GM21737 (cell line): ENCODE data around the gene PDE9A.
"Not testable (repeated sequence)": the region's sequence is repeated elsewhere in the genome, so short reads cannot be mapped to it uniquely, and the experiment has no call there.

Source experiments
- ATAC-seq: cut with Tn5 transposase; IDR thresholded peaks from one replicate; pipeline ENCODE4 v1.9.1; 2021; ENCODE audit warnings: mild to moderate bottlenecking, moderate library complexity; ENCODE audit not compliant: unreplicated experiment

Gene PDE9A

DNA sequence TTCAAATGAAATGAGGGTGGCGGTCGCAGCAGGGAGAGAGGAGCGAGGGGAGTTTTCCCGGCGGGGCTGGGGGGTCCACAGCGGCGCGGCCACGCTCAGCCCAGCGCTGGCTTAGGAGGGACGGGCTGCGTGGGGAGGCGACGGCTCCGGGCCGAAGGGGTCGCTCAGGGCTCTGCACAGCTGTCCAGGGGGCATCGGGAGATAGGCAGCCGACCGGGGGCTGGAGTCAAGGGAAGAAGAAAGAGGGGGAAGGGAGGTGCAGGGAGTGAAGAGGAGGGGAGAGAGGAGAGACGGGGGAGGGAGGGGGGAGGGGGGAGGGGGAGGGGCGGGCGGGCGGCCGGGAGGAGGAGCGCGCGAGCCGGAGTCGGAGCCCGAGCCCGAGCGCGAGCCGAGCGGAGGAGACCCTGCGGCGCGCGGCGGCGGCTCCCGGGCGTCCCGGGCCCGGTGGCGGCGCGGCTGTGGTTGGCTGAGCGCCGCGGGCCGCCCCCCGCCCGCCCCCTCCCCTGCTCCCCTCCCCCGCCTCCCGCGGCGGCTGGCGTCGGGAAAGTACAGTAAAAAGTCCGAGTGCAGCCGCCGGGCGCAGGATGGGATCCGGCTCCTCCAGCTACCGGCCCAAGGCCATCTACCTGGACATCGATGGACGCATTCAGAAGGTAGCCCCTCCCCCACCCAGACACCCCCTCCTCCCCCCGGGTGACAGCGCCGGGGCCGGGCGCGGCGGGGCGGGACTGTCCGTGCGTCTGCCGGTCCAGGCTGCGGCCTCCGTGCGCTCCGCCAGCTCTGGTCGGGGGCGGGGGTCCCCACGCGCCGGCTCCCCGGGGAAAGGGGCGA lies at the start of gene PDE9A:
Gene PDE9A (plus strand): TSS at position 391 of the 831 bp plus-strand sequence. CDS start 194 bp downstream, at position 585.
- no peak for ATAC-seq

DNA sequence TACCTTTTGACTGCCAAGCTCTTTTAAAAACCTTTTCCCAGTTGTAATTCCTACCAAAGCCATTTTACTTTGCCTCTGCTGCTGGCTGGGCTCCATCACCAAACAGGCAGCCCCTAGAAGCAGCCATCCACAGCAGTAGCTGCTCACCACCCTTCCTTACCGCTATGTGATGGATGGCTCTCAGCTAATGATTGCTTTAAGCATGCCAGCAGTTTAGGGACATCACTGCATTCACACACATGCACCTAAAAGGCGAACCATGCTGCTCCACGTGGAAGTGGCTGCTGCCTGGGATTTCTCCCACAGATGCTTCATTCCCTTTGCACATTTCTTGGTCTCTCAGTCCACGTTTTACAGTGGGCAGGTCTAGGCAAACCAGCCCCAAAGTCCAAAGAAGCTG lies 46.3 kb upstream of the PDE9A start:
- no peak for ATAC-seq

DNA sequence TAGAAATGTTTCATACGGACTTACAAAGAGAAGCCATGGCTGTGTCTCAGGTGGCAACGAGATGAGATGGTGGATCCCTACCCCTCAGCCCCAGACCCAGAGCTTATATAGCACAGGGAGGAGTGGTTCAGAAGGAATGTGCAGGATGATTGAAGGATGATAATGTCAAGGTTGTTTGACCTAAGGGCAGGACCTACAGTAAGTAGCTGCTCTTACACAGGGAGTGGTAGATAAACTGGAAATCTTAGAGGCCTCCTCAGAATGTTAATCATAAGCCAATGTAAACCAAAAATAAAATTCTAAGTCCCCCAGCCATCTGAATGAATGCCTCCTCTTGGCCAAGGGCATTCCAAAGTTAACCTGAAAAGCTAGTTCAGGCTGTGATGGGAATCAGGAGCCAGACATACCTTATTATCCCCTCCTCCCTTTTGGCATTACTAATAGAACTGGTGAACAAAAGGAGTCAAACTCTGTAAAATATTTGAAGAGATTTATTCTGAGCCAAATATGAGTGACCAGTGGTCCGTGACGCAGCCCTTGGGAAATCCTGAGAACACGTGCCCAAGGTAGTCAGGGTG lies 45.8 kb upstream of the PDE9A start:
- no peak for ATAC-seq

DNA sequence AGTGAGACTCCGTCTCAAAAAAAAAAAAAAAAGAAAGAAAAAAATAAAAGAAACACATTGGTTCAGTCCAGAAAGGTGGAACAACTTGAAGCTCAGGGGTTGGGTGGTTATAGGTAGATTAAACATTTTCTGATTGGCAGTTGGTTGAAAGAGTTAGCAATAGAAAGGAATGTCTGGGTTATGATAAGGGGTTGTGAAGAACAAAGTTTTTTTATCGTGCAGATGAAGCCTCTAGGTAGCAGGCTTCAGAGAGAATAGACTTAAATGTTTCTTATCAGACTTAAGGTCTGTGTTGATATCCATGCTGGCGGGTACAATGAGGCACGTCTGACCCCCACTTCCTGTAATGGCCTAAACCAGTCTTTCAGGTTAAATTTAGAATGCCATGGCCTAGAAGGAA lies 45.0 kb upstream of the PDE9A start:
- ATAC-seq, result no peak

DNA sequence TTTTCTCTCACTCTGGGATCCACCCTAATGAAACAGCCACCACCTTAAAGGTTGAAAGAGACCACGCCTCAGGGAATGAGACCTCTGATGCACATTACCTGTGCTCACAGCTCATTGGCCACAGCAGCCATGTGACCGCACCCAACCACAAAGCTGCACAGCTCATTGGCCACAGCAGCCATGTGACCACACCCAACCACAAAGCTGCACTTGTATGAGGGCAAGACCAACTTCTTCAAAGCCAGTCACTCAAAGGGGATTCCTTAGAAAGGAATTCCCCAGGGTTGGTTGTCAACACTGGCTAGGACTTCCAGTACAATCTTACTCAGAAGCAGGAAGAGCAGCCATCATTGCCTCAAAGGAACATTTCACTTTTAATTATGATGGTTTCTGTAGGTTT lies 43.6 kb upstream of the PDE9A start:
- no peak for ATAC-seq

DNA sequence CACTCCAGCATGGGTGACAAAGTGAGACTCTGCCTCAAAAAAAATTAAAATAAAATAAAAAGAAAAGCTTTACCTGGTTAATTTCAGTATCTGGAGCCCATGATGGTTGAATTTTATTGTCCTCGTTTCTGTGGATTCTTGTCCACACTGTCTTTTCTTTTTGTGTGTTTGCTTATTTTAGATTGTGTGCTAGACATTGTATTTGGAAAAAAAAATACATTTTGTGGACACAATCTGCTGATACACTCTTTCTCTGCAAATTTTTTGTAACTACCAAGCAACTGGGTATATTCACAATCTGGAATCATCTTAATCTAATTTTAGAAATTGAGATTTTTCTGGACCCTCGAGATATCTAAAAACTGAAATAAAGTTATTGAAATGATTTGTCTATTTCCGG lies 41.6 kb upstream of the PDE9A start:
- ATAC-seq, result no peak

DNA sequence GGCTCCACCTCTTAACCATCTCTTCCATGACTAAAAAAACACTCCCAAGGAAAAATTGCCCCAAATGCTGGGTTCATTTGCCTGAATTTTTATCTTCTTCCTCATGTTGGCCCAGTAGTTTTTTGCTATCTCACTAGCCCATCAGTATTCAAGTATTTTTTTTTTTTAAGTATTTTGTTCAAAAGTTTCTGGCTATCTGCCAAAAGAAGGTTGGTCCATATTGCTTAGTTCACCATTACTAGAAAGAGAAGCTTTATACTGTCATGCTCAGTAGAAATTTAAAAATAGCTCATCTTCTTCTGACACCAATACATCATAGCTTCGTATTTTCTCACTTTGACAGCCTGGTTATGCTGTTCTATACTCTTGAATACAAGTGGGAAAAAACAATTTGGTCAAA lies 41.0 kb upstream of the PDE9A start:
- ATAC-seq, result no peak

DNA sequence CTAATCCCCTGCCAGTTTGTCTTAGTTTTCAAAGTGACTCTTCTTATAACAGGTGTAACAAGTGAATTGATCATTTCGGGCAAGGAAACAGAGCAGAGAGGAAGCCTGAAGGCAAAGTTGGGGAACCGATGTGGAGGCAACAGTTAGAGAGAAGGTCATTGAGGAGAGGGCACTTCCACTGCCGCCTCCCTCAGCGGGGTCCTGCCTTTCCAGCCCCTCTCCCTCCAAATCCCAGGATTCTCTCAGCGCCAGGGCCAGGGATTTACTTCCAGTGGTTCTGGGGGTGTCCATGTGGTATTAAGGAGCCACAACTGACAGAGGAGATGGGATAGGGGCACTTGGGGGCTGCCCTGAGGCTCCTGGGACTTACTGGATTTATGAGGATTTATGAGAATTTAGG lies 39.7 kb upstream of the PDE9A start:
- no peak for ATAC-seq

DNA sequence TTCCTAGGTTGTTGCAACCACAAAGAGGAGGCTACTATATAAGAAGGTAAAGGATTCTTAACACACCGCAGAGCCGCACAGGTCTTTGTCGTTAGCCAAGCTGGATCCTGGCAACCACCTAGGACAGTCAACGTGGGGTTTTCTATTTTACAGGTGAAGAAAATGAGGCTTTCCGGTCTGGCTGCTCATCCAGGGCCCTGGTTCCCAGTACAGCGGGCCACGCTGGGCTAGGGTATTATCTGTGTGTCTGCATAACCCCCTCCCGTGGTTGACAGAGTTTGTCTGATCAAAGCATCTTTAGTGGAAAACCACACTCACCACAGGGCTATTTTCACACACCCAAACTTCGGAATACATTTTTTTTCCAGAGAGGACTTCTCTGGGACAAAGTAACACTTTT lies 39.0 kb upstream of the PDE9A start:
- ATAC-seq, result no peak

DNA sequence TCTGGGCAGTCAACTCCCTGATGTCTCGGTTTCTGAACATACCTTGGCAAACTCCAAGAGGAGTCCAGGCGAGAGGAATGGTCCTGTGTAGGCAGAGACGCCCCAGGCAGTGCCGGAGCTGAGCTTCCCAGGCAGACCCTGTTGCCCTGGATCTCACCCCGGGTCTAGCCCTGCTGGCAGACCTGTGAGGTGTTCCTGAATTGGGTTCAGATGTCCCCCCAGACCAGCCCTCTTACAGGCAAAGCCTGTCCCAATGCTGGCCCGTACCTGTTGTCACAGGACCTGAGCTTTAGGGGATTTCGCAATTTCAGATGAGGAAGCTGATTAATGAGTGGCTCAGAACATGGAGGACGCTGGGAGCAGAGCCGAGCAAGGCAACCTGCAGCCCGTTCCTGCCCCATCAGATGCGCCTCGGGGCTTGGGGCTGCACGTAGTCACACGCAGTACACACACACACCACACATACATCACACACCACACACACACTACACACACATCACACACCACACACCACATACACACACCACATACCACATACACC lies 38.5 kb upstream of the PDE9A start:
- no peak for ATAC-seq

DNA sequence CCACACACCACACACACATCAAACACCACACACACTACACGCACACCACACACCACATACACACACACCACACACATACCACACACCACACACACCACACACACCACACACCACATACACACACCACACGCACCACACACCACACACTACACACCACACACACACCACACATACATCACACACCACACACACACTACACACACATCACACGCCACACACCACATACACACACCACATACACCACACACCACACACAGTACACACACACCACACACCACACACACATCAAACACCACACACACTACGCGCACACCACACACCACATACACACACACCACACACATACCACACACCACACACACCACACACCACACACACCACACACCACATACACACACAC lies 38.0 kb upstream of the PDE9A start:
- not testable (repeated sequence) for ATAC-seq

DNA sequence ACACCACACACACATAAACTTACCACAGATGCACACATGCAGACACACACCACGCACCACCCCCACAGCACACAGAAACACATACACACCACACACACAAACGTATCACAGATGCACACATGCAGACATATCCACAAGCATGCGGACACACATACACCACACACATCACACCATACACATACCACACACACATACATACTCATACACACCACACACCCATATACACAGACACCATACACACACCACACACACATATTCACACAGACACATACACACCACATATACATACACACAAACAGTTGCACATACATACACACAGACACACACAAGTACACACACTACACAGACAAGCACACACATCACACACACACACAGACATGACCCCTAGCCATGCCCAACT lies 37.5 kb upstream of the PDE9A start:
- ATAC-seq, result no peak

DNA sequence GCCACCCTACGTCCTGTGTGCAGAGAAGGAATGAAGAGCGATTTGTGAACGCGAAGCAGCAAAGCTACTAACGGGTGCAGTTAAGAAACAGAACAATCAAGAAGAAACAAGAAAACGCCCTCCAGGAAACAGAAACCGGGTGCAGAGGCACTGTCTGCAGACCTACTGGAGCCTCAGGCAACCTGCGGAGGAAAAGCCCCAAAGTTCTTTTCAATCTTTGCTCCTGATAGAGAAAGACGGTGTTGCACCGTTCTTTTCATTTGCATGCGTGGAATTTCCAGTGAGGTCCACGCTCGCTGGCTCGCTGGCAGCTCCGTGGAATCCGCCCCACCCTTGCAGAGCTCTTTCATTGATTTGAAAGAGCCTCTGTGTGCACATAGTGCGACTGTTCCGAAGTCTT lies 37.0 kb upstream of the PDE9A start:
- ATAC-seq, result no peak

DNA sequence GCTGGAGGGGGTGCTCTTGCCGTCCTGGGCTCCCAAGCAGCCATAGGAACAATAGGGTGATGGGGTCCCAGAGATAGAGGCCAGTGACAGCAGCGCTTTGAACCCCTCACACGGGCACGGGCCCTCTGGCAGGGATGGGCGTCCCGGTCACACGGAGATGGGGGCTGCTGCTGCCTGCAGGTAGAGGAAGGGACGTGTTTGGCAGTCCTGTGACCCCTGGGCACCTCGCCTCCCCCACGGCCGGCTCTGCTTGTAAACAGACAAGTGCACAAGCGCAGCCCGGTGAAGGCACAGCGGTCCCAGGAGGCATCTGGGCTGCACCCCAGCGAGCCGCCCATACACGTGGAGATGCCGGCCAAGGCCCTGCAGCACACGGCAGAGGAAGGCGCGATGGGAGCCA lies 36.5 kb upstream of the PDE9A start:
- ATAC-seq, result no peak

DNA sequence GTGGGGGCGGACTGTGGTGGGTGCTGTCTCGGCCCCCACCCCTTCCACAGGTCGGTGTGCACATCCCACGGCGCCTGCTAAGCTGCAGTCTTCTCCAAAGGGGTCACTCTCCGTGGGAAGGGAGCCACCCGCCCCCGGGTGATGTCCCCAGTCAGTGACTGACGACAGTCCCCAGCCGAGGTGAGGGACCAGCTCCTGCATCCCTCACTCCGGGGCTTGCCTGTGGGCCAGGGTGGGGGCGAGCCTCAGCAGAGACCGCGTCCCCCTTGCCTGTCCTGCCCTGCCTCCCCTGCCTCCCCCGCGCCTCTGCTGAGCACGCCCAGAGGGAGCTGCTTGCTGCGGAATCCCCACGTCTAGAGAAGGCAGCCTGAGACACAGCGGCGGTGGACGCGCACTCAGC lies 35.9 kb upstream of the PDE9A start:
- ATAC-seq, result no peak

DNA sequence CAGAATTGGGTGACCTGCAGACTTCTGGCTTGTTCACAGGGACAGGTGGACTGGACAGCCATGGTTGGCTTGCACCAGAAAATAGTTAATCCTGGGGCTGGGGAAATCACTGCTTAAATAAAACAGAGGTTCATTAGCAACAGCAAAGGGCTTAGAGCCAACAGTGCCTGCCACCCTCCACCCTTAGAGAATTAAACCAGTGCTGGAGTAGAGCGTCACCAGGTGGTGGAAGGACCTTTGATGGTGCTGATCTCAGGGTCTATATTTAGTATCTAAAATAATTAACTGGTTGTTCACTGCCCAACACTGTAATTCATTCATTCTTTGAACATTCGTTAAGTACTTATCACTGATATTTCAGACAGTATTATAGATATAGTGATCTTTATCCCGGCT lies 34.7 kb upstream of the PDE9A start:
- no peak for ATAC-seq

DNA sequence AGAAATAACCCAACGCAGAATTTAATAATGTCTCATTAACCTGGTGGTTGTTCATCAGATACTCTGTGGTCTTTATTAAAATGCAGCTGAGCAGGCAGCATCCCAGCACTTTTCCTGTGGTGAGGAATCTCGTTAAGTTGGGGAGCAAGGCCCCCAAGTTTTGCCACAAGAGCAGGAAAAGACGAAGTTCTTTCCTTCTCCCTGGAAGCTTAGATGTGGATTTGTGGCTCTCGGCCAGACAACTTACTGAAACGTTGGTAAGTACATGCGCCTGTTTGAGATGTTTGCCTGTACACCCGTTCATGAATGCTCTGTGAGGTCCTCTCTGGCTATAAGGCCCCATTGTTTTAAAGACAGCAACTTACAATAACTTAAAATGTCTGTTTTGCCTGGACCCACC lies 34.3 kb upstream of the PDE9A start:
- ATAC-seq, result no peak

DNA sequence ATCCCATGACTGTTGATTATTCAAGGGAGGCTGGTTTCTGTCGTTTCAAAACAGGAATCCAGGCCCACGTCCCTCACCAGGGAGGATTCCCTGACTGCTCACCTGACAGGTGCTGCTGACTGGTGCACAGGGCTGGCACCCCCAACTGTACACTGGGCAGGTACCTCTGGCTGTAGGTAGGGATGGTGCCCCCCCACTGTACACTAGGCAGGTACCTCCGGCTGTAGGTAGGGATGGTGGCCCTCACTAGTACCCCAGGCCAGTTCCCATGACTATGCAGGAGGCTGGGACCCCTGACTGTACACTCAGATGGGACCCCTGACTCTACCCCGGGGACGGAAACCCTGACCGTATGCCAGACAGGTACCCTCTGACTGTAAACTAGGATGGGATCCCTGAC lies 33.6 kb upstream of the PDE9A start:
- no peak for ATAC-seq

DNA sequence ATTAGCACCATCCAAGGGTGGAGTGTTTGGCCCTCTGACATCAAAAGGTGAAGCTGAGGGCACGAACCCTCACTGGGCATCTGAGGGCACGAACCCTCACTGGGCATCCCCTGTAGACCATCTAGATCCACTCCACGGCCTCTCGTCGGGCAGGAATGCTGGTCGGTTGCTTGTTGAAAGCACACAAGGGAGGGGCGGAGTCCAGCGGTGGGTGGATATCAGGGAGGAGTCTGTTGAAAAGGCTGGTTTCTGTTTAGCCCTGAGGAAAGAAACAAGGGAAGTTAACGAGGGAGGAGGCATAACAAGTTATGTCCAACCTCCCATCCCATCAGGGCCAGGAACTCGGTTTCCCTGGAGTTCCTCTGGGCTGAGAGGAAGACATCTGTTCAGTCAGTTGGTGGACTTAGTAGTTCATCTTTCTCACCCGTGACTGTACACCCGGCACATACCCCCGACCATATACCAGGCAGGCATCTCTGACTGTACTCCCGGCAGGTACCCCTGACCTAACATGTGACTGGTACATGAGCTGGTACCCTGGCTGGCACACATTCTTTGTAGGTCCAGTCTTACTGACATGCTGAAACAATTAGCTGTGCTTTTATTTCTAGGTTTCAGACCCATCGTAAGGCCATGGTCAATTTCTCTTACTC lies 32.1 kb upstream of the PDE9A start:
- no peak for ATAC-seq

DNA sequence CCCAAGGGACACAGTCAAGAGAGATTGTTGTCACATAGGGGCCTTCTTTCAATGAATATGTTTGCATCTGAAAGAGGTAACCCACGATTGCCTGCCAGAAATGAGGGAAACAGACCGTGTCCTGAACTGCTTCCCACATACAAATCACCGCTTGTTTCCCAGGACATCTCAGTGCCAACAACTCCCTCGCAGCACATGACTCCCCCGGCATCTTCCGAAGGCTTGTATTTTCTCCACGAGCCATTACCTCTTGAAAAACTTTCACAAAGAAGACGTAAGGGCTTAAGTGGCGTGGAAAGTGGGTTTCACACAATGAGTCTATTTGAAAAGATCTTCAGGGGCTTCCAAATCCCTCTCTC lies 31.6 kb upstream of the PDE9A start:
- ATAC-seq, result no peak

DNA sequence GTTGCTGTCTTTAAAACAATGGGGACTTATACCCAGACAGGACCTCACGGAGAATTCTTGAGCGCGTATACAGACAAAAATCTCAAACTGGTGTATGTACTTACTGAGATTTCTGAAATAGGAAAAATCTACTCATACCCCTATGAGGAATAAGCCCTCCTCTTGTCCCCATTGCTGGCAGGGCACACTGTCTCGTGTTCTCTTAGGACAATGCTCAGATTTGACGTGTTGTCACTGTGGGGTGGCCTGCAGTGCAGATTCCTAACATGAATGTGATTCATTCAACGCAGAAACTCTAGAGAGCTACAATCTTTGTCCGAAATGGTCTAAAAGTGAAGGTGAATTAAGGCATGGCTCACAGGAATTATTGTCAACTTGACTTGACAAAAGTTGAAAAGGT lies 31.1 kb upstream of the PDE9A start:
- no peak for ATAC-seq

DNA sequence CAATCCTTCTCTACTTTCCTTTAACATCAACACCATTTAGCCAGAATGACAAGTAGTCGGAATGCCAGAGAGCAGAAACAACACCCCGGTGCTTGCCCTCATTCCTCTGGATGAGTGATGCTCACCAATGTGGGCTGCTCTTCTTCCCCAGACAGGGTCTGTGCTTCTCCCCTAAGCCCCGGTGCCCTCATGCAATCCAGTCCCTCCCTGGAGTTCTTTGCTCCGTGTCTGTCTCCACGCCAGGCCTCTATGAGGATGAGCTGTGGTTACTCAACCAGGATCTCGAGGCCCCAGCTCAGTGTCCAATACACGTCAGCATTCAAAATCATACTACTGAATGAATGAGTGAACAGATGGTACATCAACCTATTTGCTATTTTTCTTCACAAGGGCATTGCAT lies 29.7 kb upstream of the PDE9A start:
- no peak for ATAC-seq
